AG20443 (cell line): ENCODE measurements around the gene PAQR9.
A peak's percentile ranks its signal among the peaks of the same experiment; 100 is the strongest.

Source experiments
- DNase-seq: peaks from one replicate; pipeline ENCODE4 v3.0.0; 2012; ENCODE audit warnings: low spot score, mixed read lengths

The PAQR9 gene

GRCh38 chr3:142982038-142982773, 18.7 kb upstream of the PAQR9 start:
- no peak for DNase-seq

GRCh38 chr3:142981108-142981507, 17.6 kb upstream of the PAQR9 start:
- DNase-seq = no peak

GRCh38 chr3:142977399-142977728, 13.9 kb upstream of the PAQR9 start:
- DNase-seq = peak; percentile 43

- DNase-seq = peak; percentile 93
Observed at GRCh38 chr3:142976621-142977398, 13.3 kb upstream of the PAQR9 start.

- no peak for DNase-seq
Observed at GRCh38 chr3:142975316-142975995, 12.0 kb upstream of the PAQR9 start.

- DNase-seq = no peak
Observed at GRCh38 chr3:142973217-142974009, 9.9 kb upstream of the PAQR9 start.

- DNase-seq = no peak
Observed at GRCh38 chr3:142972092-142972753, 8.7 kb upstream of the PAQR9 start.

GRCh38 chr3:142971431-142971830, 8.0 kb upstream of the PAQR9 start:
- DNase-seq = no peak

- DNase-seq = no peak
Observed at GRCh38 chr3:142968319-142969025, 5.0 kb upstream of the PAQR9 start.

- DNase-seq = no peak
Observed at GRCh38 chr3:142966808-142967207, 3.3 kb upstream of the PAQR9 start.

GRCh38 chr3:142965581-142965980, 2.1 kb upstream of the PAQR9 start:
- no peak for DNase-seq

- peak; percentile 29 for DNase-seq
Observed at GRCh38 chr3:142963234-142963515, 299 bp downstream of the PAQR9 start.

GRCh38 chr3:142962520-142963233, 797 bp downstream of the PAQR9 start:
- peak; percentile 14 for DNase-seq

- DNase-seq = no peak
Observed at GRCh38 chr3:142962175-142962519, 1.3 kb downstream of the PAQR9 start.

GRCh38 chr3:142961539-142961938, 1.9 kb downstream of the PAQR9 start:
- no peak for DNase-seq

GRCh38 chr3:142960322-142960850, 3.1 kb downstream of the PAQR9 start:
- DNase-seq = no peak

GRCh38 chr3:142958707-142959106, 4.8 kb downstream of the PAQR9 start:
- DNase-seq = peak; percentile 54

- no peak for DNase-seq
Observed at GRCh38 chr3:142953443-142953842, 10.0 kb downstream of the PAQR9 start.

GRCh38 chr3:142952272-142953193, 10.9 kb downstream of the PAQR9 start:
- no peak for DNase-seq
